HepG2 (cell line): ENCODE measurements around the gene FAM162A.

Experiments used
- FOXC1 ChIP-seq: sonication (generic); formaldehyde crosslinking; IDR thresholded peaks from 2 replicates; pipeline ENCODE4 v1.8.0; 2022; ENCODE audit warnings: mild to moderate bottlenecking, missing genetic modification reagents, borderline replicate concordance
- MBD4 ChIP-seq: IDR thresholded peaks from 2 replicates; pipeline ENCODE4 v1.6.1; 2012; ENCODE audit warnings: low read length, inconsistent platforms, borderline replicate concordance
- ZNF121 ChIP-seq: sonication (generic); formaldehyde crosslinking; IDR thresholded peaks from 2 replicates; pipeline ENCODE4 v1.5.0; 2020; ENCODE audit warnings: mild to moderate bottlenecking, missing genetic modification reagents
- ZNF160 ChIP-seq: sonication (generic); formaldehyde crosslinking; IDR thresholded peaks from 2 replicates; pipeline ENCODE4 v1.8.0; 2022; ENCODE audit warnings: mild to moderate bottlenecking, inconsistent platforms, missing genetic modification reagents
- ZNF557 ChIP-seq: sonication (generic); formaldehyde crosslinking; IDR thresholded peaks from 2 replicates; pipeline ENCODE4 v1.4.0; 2020; ENCODE audit warnings: missing genetic modification reagents
- ZNF749 ChIP-seq: sonication (generic); formaldehyde crosslinking; IDR thresholded peaks from 2 replicates; pipeline ENCODE4 v1.8.0; 2022; ENCODE audit warnings: mild to moderate bottlenecking, missing genetic modification reagents, moderate library complexity, borderline replicate concordance
- ZNF75D ChIP-seq: sonication (generic); formaldehyde crosslinking; IDR thresholded peaks from 2 replicates; pipeline ENCODE4 v1.8.1; 2023; ENCODE audit warnings: missing genetic modification reagents, mild to moderate bottlenecking, borderline replicate concordance
- TF ChIP-seq, protein P1 (sequence below): sonication (generic); formaldehyde crosslinking; IDR thresholded peaks from 2 replicates; pipeline ENCODE4 v1.5.0; 2020; ENCODE audit warnings: mild to moderate bottlenecking, missing genetic modification reagents, moderate library complexity
- TF ChIP-seq, protein P2 (sequence below): sonication (generic); formaldehyde crosslinking; IDR thresholded peaks from 2 replicates; pipeline ENCODE4 v1.5.0; 2020; ENCODE audit warnings: mild to moderate bottlenecking, missing genetic modification reagents
- TF ChIP-seq, protein P3 (sequence below): IDR thresholded peaks from 2 replicates; pipeline ENCODE4 v1.6.1; 2012; ENCODE audit warnings: low read length, improper control_type of control experiment

DNA sequence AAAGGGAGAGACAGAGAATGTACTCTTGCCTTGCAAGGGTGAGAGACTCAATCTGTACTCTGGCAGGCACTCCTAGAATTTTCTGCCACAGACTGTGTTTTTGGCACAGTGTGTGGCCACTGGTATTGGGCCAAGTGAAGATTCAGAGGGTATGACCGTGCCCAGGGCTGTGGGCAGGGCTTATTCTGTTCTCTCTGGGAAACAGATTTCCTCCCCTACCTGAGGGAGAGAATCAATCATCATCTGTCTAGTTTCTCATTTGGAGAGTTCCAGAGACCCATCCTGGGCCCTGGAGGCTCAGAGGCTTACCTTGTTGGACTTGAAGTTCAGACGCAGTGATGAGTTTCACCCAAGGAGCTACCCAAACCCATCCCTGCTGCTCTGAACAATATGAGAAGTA is 30.8 kb upstream of the FAM162A start:
- TF ChIP-seq ZNF557 (CRISPR knock-in tag) (no peak), ZNF75D (CRISPR knock-in tag) (no peak), ZNF121 (CRISPR knock-in tag) (no peak), ZNF749 (CRISPR knock-in tag) (no peak), ZNF160 (no peak), FOXC1 (CRISPR knock-in tag) (no peak), MBD4 (no peak)
- TF ChIP-seq, protein P1, sequence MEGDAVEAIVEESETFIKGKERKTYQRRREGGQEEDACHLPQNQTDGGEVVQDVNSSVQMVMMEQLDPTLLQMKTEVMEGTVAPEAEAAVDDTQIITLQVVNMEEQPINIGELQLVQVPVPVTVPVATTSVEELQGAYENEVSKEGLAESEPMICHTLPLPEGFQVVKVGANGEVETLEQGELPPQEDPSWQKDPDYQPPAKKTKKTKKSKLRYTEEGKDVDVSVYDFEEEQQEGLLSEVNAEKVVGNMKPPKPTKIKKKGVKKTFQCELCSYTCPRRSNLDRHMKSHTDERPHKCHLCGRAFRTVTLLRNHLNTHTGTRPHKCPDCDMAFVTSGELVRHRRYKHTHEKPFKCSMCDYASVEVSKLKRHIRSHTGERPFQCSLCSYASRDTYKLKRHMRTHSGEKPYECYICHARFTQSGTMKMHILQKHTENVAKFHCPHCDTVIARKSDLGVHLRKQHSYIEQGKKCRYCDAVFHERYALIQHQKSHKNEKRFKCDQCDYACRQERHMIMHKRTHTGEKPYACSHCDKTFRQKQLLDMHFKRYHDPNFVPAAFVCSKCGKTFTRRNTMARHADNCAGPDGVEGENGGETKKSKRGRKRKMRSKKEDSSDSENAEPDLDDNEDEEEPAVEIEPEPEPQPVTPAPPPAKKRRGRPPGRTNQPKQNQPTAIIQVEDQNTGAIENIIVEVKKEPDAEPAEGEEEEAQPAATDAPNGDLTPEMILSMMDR (CRISPR knock-in tag), result no peak
- TF ChIP-seq, protein P2, sequence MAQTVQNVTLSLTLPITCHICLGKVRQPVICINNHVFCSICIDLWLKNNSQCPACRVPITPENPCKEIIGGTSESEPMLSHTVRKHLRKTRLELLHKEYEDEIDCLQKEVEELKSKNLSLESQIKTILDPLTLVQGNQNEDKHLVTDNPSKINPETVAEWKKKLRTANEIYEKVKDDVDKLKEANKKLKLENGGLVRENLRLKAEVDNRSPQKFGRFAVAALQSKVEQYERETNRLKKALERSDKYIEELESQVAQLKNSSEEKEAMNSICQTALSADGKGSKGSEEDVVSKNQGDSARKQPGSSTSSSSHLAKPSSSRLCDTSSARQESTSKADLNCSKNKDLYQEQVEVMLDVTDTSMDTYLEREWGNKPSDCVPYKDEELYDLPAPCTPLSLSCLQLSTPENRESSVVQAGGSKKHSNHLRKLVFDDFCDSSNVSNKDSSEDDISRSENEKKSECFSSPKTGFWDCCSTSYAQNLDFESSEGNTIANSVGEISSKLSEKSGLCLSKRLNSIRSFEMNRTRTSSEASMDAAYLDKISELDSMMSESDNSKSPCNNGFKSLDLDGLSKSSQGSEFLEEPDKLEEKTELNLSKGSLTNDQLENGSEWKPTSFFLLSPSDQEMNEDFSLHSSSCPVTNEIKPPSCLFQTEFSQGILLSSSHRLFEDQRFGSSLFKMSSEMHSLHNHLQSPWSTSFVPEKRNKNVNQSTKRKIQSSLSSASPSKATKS (CRISPR knock-in tag), result no peak
- TF ChIP-seq, protein P3, sequence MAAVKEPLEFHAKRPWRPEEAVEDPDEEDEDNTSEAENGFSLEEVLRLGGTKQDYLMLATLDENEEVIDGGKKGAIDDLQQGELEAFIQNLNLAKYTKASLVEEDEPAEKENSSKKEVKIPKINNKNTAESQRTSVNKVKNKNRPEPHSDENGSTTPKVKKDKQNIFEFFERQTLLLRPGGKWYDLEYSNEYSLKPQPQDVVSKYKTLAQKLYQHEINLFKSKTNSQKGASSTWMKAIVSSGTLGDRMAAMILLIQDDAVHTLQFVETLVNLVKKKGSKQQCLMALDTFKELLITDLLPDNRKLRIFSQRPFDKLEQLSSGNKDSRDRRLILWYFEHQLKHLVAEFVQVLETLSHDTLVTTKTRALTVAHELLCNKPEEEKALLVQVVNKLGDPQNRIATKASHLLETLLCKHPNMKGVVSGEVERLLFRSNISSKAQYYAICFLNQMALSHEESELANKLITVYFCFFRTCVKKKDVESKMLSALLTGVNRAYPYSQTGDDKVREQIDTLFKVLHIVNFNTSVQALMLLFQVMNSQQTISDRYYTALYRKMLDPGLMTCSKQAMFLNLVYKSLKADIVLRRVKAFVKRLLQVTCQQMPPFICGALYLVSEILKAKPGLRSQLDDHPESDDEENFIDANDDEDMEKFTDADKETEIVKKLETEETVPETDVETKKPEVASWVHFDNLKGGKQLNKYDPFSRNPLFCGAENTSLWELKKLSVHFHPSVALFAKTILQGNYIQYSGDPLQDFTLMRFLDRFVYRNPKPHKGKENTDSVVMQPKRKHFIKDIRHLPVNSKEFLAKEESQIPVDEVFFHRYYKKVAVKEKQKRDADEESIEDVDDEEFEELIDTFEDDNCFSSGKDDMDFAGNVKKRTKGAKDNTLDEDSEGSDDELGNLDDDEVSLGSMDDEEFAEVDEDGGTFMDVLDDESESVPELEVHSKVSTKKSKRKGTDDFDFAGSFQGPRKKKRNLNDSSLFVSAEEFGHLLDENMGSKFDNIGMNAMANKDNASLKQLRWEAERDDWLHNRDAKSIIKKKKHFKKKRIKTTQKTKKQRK, result no peak
